HEK293T (cell line): Measurements from ENCODE around the gene SLC16A8.

Source experiments
- BHLHE40 ChIP-seq: fragments of 450-650 bp; IDR thresholded peaks from 2 replicates; pipeline ENCODE4 v1.6.1; 2016; ENCODE audit warnings: mild to moderate bottlenecking, moderate library complexity, borderline replicate concordance
- ELF4 ChIP-seq: fragments of 450-650 bp; IDR thresholded peaks from 2 replicates; pipeline ENCODE4 v1.6.1; 2017; ENCODE audit warnings: antibody characterized with exemption
- L3MBTL2 ChIP-seq: fragments of 450-650 bp; conservative IDR thresholded peaks from 2 replicates; pipeline ENCODE4 v1.6.1; 2016; ENCODE audit warnings: mild to moderate bottlenecking
- SUZ12 ChIP-seq: fragments of 450-650 bp; IDR thresholded peaks from 2 replicates; pipeline ENCODE4 v1.6.1; 2016; ENCODE audit warnings: mild to moderate bottlenecking
- ZNF384 ChIP-seq: fragments of 450-650 bp; IDR thresholded peaks from 2 replicates; pipeline ENCODE4 v1.6.1; 2016

DNA sequence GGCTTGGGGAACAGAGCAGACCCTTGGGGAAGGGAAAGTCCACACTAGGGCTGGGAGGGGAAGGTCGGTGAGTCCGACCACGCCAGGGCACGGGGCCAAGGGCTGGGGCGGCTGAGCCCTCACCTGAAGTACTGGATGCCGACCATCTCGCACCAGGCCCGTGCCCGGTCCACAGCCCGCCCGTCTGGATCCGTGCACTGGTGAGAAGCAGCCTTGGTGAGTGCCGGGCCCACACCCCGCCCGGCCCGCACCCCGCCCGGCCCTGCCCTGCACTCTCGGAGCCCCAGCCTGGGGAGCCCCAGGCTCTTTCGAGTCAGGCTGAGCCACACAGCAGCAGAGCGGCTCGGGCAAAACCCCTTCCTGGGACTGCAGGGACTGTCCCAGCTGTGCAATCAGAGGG lies 28.4 kb upstream of the SLC16A8 start:
- TF ChIP-seq SUZ12 (no peak), BHLHE40 (no peak), L3MBTL2 (no peak), ZNF384 (no peak), ELF4 (no peak)
